Fibroblast of the aortic adventitia (primary cell): Measurements from ENCODE around the gene ZFP2. TPM values are rescaled to one million over a fixed set of nuclear protein-coding genes. Genes with fewer than 3 reads are reported as not detected.

ENCODE experiments used
- DNase-seq: peaks from one replicate; pipeline ENCODE4 v3.0.0-alpha.2; 2010; ENCODE audit warnings: low read depth
- H3K4me3 ChIP-seq: 2 replicates; pipeline ENCODE4 v1.5.1; 2011; ENCODE audit warnings: low read depth, mild to moderate bottlenecking, control low read depth, low read length, moderate library complexity
- CTCF ChIP-seq: IDR thresholded peaks from 2 replicates; pipeline ENCODE4 v1.5.1; 2011; ENCODE audit warnings: mild to moderate bottlenecking, low read length, control low read depth, inconsistent platforms; ENCODE audit not compliant: insufficient read depth
- total RNA-seq: library from RNA; depleted of rRNA; stranded (reverse); fragments of >200 nt; gene quantifications from 2 replicates; pipeline ENCODE4 v1.2.3, GENCODE V29; 2012; ENCODE audit warnings: low replicate concordance

ZFP2 gene
- total RNA-seq, 1 donor, result 0.36 TPM

- no peak overlapping the region for H3K4me3 ChIP-seq
- TF ChIP-seq CTCF, result no peak
- DNase-seq, result no peak
Observed at GRCh38 chr5:178899289-178899688, 3.6 kb downstream of the ZFP2 start.

GRCh38 chr5:178902849-178903248, 7.1 kb downstream of the ZFP2 start:
- no peak overlapping the region for H3K4me3 ChIP-seq
- DNase-seq, result no peak
- no peak for TF ChIP-seq CTCF

GRCh38 chr5:178931846-178932760, 36.4 kb downstream of the ZFP2 start:
- no peak for DNase-seq
- no peak for TF ChIP-seq CTCF
- H3K4me3 ChIP-seq, result no peak overlapping the region

GRCh38 chr5:178940569-178941360, 45.1 kb downstream of the ZFP2 start, which contains the start of gene ZNF454:
Gene ZNF454, plus strand, starts transcription at chr5:178941198. Its CDS starts 1,594 bp downstream, at chr5:178942792.
- DNase-seq, result peak; percentile 86
- H3K4me3 ChIP-seq, result peak within 1 kb of the TSS; percentile 70
- no peak for TF ChIP-seq CTCF

GRCh38 chr5:178941361-178941760, 45.6 kb downstream of the ZFP2 start:
- TF ChIP-seq CTCF, result no peak
- no peak for DNase-seq

GRCh38 chr5:178965465-178966055, 69.8 kb downstream of the ZFP2 start:
- no peak for TF ChIP-seq CTCF
- no peak for DNase-seq
- H3K4me3 ChIP-seq, result no peak overlapping the region

More at GRCh38 chr5:178941361-178941760, 45.6 kb downstream of the ZFP2 start:
- peak overlapping the region; percentile 70 for H3K4me3 ChIP-seq
